Right lobe of liver (tissue), 4 donors: ENCODE results near the gene VAV2.

Experiments used
- CTCF ChIP-seq, 4 donors: fragments of 200-600 bp in 3 of 4; fragments of 450-650 bp in 1 of 4; IDR thresholded peaks; one replicate each; pipeline versions ENCODE4 v1.5.1 to v1.8.0; 2016 to 2022; ENCODE audit warnings: antibody characterized with exemption in 4 of 4, mild to moderate bottlenecking in 2 of 4
- POLR2A ChIP-seq: fragments of 450-650 bp; IDR thresholded peaks from one replicate; pipeline ENCODE4 v1.6.1; 2017; ENCODE audit warnings: antibody characterized with exemption, mild to moderate bottlenecking
- donor health status: DM: no; HTN: no; CAD: no.
- donor health status: DM: no; HTN: no; CAD: no.
- donor health status: DM: no; HTN: yes; CAD: no.

DNA sequence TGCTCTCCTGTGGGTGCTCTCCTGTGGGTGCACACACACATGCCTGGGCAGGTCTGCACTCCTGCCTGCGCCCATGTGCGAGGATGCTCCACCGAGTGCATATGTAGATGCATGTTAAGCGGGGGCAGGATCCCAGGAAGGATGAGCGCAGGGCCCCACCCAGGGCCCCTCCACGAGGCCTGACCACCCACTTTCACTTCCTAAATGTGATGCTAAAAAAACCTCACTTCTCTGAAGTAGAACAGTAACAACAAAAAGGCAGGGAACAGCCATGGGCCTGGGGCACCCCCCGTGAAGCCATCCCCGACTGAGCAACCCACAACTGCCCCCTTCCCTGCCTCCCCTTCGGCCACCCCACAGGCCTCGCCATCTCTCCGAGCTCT is 205.8 kb downstream of the VAV2 start:
- no peak for TF ChIP-seq CTCF (IDR thresholded peaks at IDR 0.05)
- no peak for TF ChIP-seq POLR2A
